SK-N-SH (cell line): ENCODE data around the gene C1S. TPM values are rescaled to one million over a fixed set of nuclear protein-coding genes. Genes with fewer than 3 reads are reported as not detected.

Experiments
- CTCF ChIA-PET: fragments of 300-600, 350-600 bp; formaldehyde crosslinking; extraction: SDS; loops from one replicate; lab custom pipeline; 2021; lab: Yijun Ruan, JAX
- POLR2A ChIA-PET: fragments of 350-600 bp; sonication (Branson Sonifier 250); formaldehyde crosslinking; extraction: SDS; loops from one replicate; lab custom pipeline; 2020; ENCODE audit warnings: antibody characterized with exemption, inconsistent platforms; lab: Yijun Ruan, JAX
- DNase-seq: peaks from one replicate; pipeline ENCODE4 v3.0.0; 2012
- H2AFZ ChIP-seq: fragments of 200-600 bp; sonication (generic); 2 replicates; pipeline ENCODE4 v1.8.1; 2016; ENCODE audit warnings: antibody characterized with exemption, mild to moderate bottlenecking, low read depth
- H3F3A ChIP-seq: fragments of 200-600 bp; sonication (generic); replicated peaks from 2 replicates; pipeline ENCODE3; 2016; ENCODE audit warnings: antibody characterized with exemption, mild to moderate bottlenecking; ENCODE audit not compliant: insufficient read depth
- H3K27ac ChIP-seq, 2 experiments: fragments of 200-500 bp in 1 of 2; fragments of 200-600 bp in 1 of 2; sonication (Bioruptor generic) in 1 of 2; sonication (generic), shearing (Covaris generic) in 1 of 2; 2 replicates each; pipeline versions ENCODE4 v1.5.1 to v1.6.1; 2014 to 2016; ENCODE audit warnings: low read depth in 2 of 2, inconsistent platforms in 1 of 2, low read length in 1 of 2, mild to moderate bottlenecking in 1 of 2, mixed read lengths in 1 of 2
- H3K27me3 ChIP-seq: fragments of 200-600 bp; sonication (generic), shearing (Covaris generic); 2 replicates; pipeline ENCODE4 v1.6.1; 2016; ENCODE audit warnings: mixed run types; ENCODE audit not compliant: insufficient read depth
- H3K36me3 ChIP-seq, 2 experiments: fragments of 200-500 bp in 1 of 2; fragments of 200-600 bp in 1 of 2; sonication (Bioruptor generic) in 1 of 2; sonication (generic) in 1 of 2; replicated peaks in 1 of 2; 2 replicates each; pipeline versions ENCODE3 to v1.5.1; 2014 to 2016; ENCODE audit warnings: low read length in 1 of 2, mild to moderate bottlenecking in 1 of 2; ENCODE audit not compliant: insufficient read depth in 2 of 2, control insufficient read depth in 1 of 2
- H3K4me1 ChIP-seq, 2 experiments: fragments of 200-500 bp in 1 of 2; fragments of 200-600 bp in 1 of 2; sonication (Bioruptor generic) in 1 of 2; sonication (generic), shearing (Covaris generic) in 1 of 2; 2 replicates each; pipeline versions ENCODE4 v1.5.1 to v1.6.1; 2014 to 2016; ENCODE audit warnings: low read depth in 1 of 2, low read length in 1 of 2, mixed run types in 1 of 2; ENCODE audit not compliant: insufficient read depth in 2 of 2, control insufficient read depth in 1 of 2
- H3K4me2 ChIP-seq: fragments of 200-600 bp; sonication (generic), shearing (Covaris generic); 2 replicates; pipeline ENCODE4 v1.6.1; 2017; ENCODE audit warnings: mixed run types
- H3K4me3 ChIP-seq, 2 experiments: fragments of 200-500 bp in 1 of 2; fragments of 200-600 bp in 1 of 2; sonication (Bioruptor generic) in 1 of 2; sonication (generic), shearing (Covaris generic) in 1 of 2; 2 replicates each; pipeline versions ENCODE4 v1.5.1 to v1.8.1; 2014 to 2016; ENCODE audit warnings: low read depth in 2 of 2, inconsistent platforms in 1 of 2, low read length in 1 of 2, mild to moderate bottlenecking in 1 of 2, mixed read lengths in 1 of 2, moderate library complexity in 1 of 2
- H3K79me2 ChIP-seq: fragments of 200-600 bp; sonication (generic); 2 replicates; pipeline ENCODE4 v1.8.1; 2017; ENCODE audit warnings: mild to moderate bottlenecking; ENCODE audit not compliant: insufficient read depth
- H3K9ac ChIP-seq: fragments of 200-600 bp; sonication (generic); 2 replicates; pipeline ENCODE4 v1.6.1; 2017; ENCODE audit warnings: mixed run types
- H3K9me2 ChIP-seq: fragments of 200-600 bp; sonication (generic); 2 replicates; pipeline ENCODE4 v1.6.1; 2017; ENCODE audit warnings: mixed run types
- H3K9me3 ChIP-seq: fragments of 200-600 bp; sonication (generic); 2 replicates; pipeline ENCODE4 v1.6.1; 2017; ENCODE audit warnings: mixed run types, mild to moderate bottlenecking, moderate library complexity
- H4K20me1 ChIP-seq: fragments of 200-600 bp; sonication (generic); 2 replicates; pipeline ENCODE4 v1.6.1; 2017; ENCODE audit warnings: mild to moderate bottlenecking, mixed run types; ENCODE audit not compliant: insufficient read depth
- CTCF ChIP-seq: fragments of 200-600 bp; sonication (generic); IDR thresholded peaks from 2 replicates; pipeline ENCODE4 v1.6.1; 2017; ENCODE audit warnings: antibody characterized with exemption, mild to moderate bottlenecking, moderate library complexity
- ELF1 ChIP-seq: IDR thresholded peaks from 2 replicates; pipeline ENCODE4 v1.4.0; 2012
- GATA2 ChIP-seq: sonication (generic); formaldehyde crosslinking; IDR thresholded peaks from 2 replicates; pipeline ENCODE4 v1.5.0; 2020; ENCODE audit warnings: mild to moderate bottlenecking, missing genetic modification reagents
- MEF2A ChIP-seq: IDR thresholded peaks from 2 replicates; pipeline ENCODE4 v1.4.0; 2012; ENCODE audit warnings: low read depth, borderline replicate concordance
- PBX3 ChIP-seq: IDR thresholded peaks from 2 replicates; pipeline ENCODE4; 2012
- RCOR1 ChIP-seq: fragments of 150-350 bp; IDR thresholded peaks from 2 replicates; pipeline ENCODE4 v1.6.1; 2017; ENCODE audit warnings: antibody characterized with exemption, low read length
- REST ChIP-seq: IDR thresholded peaks from 2 replicates; pipeline ENCODE4 v1.6.1; 2012; ENCODE audit warnings: mild to moderate bottlenecking, low read depth, low read length, moderate library complexity
- RFX5 ChIP-seq: IDR thresholded peaks from 2 replicates; pipeline ENCODE4 v1.6.1; 2012; ENCODE audit warnings: mild to moderate bottlenecking, improper control_type of control experiment, low read length
- TAF1 ChIP-seq: IDR thresholded peaks from 2 replicates; pipeline ENCODE4 v1.6.1; 2012; ENCODE audit warnings: low read depth, mild to moderate bottlenecking, low read length, moderate library complexity, borderline replicate concordance
- TEAD4 ChIP-seq: IDR thresholded peaks from 2 replicates; pipeline ENCODE4 v1.4.0; 2012; ENCODE audit warnings: mild to moderate bottlenecking, borderline replicate concordance; ENCODE audit not compliant: insufficient read depth
- USF1 ChIP-seq: IDR thresholded peaks from 2 replicates; pipeline ENCODE4 v1.4.0; 2012; ENCODE audit warnings: low read depth, borderline replicate concordance
- YY1 ChIP-seq: IDR thresholded peaks from 2 replicates; pipeline ENCODE4 v1.4.0; 2012; ENCODE audit warnings: low read depth, mild to moderate bottlenecking
- WGBS: methylation state at CpG from one replicate; pipeline ENCODE4 v1.1.6; 2017; ENCODE audit warnings: low lambda C conversion rate; 5-methylcytosine and 5-hydroxymethylcytosine counted together
- polyA plus RNA-seq, 3 experiments: library from polyadenylated mRNA; depleted of rRNA; stranded (reverse); fragments of >200 nt; gene quantifications; 2 replicates each; pipeline ENCODE4 v1.2.3, GENCODE V29; 2012

The C1S gene
- polyA plus RNA-seq, 1 of the 3 experiments (the other 2 are of a cell fraction): 14.5 TPM

GRCh38 chr12:7101694-7102131 is 41.2 kb downstream of the C1S start:
- no peaks in the 10 kb centered on the region for H3F3A ChIP-seq
- TF ChIP-seq REST: no peak
- no peak for TF ChIP-seq CTCF
- TF ChIP-seq TAF1: no peak
- no peak for TF ChIP-seq USF1
- TF ChIP-seq ELF1: no peak
- TF ChIP-seq PBX3: no peak
- no peak for TF ChIP-seq GATA2 (CRISPR knock-in tag)
- TF ChIP-seq MEF2A: no peak
- no peak for TF ChIP-seq RFX5
- no peak for TF ChIP-seq TEAD4
- no peak for TF ChIP-seq RCOR1
- TF ChIP-seq YY1: no peak
- H3K4me1 ChIP-seq: no peaks in the 10 kb centered on the region
- no peak overlapping the region for H2AFZ ChIP-seq
- 72% methylated on average over 10 of the region's 10 CpGs for WGBS
- no peaks in the 10 kb centered on the region for H3K79me2 ChIP-seq
- no peaks in the 10 kb centered on the region for H3K27me3 ChIP-seq
- no peak overlapping the region for H3K9ac ChIP-seq
- no peaks in the 10 kb centered on the region for H3K9me2 ChIP-seq
- POLR2A ChIA-PET: no interaction called here
- H3K9me3 ChIP-seq: 0 out of 2 replicates have a peak, but pooled peaks cover 6% of the 10 kb centered on the region
- no peaks in the 10 kb centered on the region for H4K20me1 ChIP-seq
- CTCF ChIA-PET: interaction anchor here (1.5 to 1.9 kb wide), 3 partner anchors 8 to 11 kb away, joined by 3 to 11 read pairs (median 4); no protein-coding TSS in a partner anchor
- no peak overlapping the region for H3K4me2 ChIP-seq
- H3K36me3 ChIP-seq: peaks cover 0 to 5% of the 10 kb centered on the region in 2 experiments
- no peak overlapping the region for H3K27ac ChIP-seq
- no peak for DNase-seq
- no peak overlapping the region for H3K4me3 ChIP-seq
